Activated CD8-positive, alpha-beta memory T cell treated with anti-CD3 and anti-CD28 coated beads, Interleukin-2, amount 50 U/mL, for 24 hours (primary cell): ENCODE results near the gene S100A8.
"Not testable (repeated sequence)": the region's sequence is repeated elsewhere in the genome, so short reads cannot be mapped to it uniquely, and the experiment has no call there.

Source experiments
- DNase-seq: peaks from one replicate; pipeline ENCODE4 v3.0.0-alpha.2; 2020; ENCODE audit errors: extremely low read depth

S100A8 gene

DNA sequence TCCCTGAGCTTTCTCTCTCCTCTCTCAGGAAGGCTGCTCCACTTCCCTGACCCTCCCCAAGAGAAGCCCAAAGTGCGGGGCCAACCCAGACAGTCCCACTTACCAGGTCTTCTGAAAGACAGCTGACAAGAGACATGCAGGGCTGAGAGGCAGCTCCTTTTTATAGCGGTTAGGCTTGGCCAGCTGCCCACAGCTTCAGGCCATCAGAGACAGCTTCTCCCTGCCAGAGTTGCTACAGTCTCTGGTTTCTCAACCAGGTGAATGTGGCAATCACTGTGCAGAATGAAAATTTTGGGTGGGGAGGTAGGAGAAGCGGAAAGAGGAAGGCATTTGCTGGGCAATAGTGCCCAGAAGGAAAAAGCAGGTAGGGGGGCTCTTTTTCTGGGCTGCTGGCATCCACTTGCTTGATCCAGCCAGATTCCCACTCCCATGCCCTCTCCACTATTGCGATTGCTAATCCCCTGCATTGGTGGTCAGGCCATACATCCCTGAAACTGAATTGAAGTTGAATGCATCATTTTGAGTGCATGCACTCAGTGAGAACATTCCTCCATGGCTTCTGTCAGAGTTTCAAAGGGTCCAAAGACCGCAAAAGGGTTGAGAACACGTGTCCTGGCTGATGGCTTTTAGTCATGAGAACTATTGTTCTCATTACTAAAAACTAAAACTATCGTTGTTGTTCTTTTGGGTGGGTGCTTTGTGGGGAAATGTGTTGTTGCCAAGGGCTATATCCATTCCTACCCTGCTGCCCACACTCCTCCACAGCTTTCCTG lies at the start of gene S100A8:
S100A8 (minus strand) TSS at position 136 of the 773 bp plus-strand sequence. CDS start 538 bp downstream, outside the sequence.
- DNase-seq = no peak

DNA sequence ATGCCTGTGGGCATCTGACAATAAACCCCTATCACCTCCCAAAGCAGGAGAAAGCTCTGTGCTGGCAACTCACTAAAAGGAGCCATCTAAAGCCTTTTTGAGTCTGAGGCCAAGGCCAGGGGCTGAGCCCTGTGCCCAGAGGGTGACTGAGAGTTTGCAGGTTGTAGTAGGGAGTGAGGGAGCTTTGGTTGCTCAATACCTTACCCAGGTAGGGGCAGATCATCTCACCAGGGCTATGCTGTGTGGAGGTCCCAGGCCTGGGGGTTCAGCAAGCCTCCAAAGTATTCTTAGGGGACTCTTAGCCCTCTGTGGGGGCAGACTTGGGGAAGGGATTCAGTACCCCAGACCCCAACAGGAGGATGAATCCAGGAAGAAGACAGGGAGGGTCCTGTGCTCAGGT lies 48.4 kb upstream of the S100A8 start:
- DNase-seq = no peak

DNA sequence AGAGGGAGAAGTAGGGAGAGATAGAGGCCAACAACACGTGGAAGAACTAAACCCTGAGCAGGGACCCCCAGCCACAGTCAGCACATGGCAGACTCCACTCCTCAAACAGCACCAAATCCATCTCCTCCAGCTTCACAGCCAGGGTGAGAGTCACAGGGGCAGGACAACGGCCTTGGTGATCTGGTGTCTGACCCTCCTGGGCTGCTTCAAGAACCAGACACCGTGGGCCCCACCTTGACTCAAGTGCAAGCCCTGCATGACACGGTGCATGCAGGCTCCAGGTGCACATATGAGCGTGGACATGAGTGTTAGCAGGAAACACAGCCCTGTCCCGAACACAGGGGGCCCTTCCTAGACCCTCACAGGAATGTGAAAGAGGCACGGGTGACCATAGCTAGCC lies 47.7 kb upstream of the S100A8 start:
- no peak for DNase-seq

DNA sequence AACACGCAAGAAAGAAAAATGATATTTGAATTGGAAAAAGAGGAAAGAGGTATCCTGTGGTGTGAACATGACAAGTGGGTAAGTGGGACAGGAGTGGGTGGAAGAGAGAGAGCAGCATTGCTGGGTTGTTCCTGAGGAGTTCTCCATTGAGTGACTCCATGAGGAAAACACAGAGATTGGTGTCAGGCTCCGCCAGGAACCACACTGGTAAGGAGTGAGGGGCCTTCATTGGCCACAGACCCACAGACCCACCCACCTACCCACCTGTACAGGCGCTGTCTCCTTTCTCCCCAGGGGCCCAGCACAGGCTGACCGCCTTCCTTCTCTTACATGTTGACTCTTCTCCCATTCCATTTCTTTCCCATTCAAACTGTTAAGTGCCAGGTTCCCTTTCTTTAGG lies 46.4 kb upstream of the S100A8 start:
- no peak for DNase-seq

DNA sequence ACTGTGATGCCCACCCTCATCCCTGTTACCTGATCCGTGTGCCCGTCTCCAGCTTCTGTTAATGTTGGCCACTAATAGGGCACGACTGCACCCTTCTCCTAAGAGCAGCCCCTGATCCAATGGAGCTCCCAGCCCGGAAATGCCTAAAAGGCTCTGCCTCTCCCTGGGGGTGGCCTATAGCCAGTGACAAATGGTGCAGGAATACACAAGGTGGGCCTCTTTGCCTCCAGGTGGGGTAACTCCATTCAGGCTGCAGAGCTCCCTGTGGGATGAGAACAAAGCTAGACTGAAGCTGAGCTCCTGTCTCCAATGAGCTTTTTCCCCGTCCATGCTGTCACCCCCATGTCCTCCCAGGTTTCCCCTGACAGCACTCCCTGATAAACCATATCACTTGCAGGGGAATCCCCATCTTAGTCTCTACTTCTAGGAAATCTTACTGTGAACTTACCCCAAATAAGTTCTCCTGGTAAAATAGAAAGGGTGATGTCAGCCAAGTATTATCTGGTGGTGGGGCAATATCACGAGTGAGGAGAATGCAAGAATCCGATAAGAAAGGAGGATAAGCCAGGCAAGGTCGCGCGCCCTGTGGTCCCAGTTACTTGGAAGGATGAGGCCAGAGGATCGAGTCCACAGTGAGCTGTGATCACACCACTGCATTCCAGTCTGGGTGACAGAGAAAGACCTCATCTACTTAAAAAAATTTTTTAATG lies 44.0 kb upstream of the S100A8 start:
- no peak for DNase-seq

DNA sequence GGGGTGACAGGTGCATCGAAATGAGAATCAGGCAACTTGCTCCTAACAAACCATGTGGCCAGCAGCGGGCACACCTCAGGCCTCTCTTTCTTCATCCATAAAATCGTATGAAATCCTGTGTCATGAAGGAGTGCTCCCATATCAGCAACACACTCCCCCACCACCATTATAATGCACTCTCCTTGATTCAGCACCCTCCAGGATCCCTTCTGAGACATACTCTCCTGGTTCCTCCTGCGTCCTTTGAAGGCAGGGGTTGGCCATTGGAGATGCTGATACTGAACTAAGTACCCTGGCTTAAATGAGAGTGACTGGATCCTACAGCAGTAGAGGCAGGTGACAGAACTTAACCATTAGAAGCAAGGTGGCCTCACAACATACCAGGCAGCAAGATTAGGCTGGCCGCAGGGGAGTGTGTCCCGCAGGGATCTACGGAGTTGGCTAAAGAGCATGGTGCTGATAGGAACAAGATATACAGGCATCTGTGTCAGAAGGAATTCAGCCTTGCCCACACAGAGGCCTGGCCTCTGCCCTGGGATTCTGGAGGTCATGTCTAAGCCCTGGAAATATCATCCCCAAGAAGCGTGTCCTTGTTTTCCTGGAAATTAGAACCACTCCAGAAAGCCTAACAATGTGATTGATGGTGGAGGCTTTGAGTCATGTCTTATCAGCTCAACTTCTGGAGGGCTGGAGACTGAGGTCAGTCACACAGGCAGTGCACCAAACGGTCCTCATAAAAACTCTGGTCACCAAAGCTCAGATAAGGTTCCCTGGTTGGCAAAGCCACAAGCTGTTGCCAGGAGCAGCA lies 42.2 kb upstream of the S100A8 start:
- no peak for DNase-seq

DNA sequence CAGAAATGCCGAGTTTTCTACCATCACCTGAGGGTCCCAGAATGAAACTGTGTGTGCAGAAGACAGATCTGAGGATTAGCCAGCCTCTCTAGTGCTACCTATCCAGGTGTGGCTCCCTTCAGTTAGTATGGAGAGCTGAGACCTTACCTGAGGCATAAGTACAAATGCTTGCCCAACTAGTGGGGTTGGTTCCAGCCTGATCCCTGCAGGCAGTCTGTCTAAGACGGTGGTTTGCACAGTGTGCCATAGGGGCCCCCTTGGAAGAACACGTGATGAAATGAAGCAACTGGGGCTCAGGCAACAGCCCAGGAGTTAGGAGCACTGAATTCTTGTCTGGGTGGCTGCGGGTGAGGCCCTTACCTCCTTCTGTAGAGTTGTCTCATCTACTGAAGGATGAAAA lies 41.1 kb upstream of the S100A8 start:
- DNase-seq = no peak

DNA sequence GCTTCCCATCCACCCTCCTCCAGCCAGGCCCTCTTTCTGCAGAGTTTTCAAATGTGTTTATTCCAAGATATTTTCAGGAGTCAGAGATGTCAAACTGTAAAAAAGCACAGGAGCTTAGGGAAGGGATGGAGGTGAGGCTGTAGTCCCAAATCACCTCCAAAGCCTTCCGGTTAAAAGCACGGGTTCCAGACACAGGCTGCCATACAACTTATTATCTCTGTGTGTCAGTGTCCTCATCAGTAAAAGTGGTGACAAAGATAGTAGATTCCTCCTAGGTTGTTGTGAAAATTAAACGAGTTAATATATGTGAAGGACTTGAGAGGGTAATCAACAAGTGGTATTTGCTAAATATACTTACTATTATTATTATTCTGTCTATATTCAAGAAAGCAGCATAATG lies 40.6 kb upstream of the S100A8 start:
- no peak for DNase-seq

DNA sequence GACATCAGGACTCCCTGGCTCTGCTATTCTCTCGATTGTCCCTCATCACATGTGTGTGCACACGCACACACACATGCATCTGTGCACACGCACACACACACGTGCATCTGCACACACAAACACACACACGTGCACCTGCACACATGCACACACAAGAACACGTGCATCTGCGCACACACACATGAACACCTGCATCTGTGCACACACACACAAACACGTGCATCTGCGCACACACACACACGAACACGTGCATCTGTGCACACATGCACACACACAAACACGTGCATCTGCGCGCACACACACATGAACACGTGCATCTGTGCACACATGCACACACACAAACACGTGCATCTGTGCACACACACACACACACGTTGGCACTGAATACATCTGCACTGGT lies 40.1 kb upstream of the S100A8 start:
- DNase-seq = no peak

DNA sequence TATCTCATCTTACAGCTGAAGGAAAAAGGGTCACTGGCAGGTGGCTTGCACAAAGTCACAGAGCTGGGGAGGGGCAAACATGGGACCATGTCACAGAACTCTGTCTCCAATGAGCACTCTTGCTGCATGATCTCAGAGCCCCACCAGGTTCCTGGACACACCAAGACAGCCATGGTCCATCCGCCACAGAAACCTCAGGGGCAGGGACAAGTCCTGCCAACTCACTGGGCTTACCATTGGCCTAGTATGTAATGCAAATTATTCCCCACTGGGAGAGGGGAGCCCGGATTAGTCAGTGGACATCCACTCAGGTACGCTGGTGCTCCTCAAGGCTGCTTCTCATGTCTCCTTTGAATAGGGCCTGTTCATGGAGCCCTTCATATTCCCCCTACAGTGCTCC lies 39.7 kb upstream of the S100A8 start:
- no peak for DNase-seq

DNA sequence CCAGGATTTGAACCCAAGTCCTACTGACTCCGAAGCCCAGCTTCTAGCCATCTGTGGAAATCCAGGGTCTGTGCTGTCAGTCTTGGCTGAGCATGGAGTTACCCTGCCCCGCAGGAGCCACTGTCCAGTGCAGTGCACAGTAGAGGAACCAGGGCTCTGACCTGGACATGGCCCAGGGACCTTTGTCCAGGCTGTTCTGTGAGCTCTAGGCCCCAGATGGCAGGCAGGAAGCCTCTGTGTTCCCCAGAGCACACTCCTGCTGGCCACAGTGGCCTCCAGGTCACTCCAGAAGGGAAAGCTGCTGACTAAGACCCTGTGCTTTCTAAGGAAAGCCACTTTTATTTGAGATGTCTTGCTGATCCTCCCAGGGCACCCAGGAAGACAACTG lies 39.3 kb upstream of the S100A8 start:
- DNase-seq = no peak

DNA sequence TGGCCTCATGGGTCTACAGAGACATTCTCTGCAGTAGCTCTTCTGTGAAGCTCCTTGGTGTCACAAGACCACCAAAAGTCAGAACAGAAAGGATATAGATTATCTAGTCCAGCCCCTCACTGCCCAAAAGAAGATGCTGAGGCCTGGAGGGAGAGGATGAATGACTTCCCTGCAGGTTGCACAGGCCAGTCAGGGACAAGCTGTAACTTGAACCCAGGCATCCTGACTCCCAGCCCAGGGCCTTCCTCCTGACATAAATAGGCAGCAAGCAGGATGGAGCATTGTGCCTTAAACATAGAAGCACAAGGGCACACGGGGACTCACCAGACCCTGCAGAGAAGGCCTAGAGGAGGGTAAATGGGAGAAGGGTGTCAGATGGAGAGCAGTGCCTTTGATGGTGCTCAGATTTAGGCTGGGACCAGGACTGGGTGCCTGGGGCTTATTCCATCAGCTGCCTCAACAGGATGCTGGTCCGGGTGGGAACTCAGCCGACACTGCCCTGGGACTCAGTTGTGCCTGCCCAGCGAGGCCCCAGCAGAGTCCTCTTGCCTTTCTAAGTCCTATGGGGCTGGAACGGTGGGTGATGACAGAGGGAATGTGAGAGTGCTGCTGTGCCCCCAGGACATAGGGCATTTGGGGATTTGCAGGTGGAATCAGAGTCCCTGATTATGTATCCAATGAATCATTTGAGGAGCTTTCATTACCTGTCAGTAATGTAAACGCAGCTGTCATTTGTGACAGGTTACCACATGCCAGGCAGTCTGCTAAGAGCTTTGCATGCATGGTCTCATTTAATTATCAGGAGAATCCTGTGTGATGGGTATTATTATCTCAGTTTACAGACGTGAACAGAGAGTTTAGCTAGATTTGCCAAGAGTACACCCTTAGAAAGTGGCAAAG lies 38.6 kb upstream of the S100A8 start:
- no peak for DNase-seq

DNA sequence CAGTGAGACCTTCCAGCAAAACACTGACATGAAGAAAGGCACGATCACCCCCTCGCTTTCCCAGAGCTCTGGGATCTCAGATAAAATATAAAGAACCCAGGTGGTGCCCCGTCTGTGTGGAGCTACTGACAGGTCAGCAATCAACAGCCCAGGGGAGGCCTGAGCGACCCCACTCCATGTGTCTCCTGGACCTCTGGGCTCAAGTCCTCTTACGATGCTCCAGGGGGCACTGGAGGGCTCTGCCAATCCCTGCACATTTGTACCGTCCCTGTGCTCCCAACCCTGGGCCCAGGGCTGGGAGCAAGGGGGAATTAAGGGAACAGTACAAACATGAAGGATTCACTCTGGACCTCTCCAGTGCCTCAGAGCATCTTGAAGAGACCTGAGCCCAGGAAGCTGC lies 37.9 kb upstream of the S100A8 start:
- no peak for DNase-seq

DNA sequence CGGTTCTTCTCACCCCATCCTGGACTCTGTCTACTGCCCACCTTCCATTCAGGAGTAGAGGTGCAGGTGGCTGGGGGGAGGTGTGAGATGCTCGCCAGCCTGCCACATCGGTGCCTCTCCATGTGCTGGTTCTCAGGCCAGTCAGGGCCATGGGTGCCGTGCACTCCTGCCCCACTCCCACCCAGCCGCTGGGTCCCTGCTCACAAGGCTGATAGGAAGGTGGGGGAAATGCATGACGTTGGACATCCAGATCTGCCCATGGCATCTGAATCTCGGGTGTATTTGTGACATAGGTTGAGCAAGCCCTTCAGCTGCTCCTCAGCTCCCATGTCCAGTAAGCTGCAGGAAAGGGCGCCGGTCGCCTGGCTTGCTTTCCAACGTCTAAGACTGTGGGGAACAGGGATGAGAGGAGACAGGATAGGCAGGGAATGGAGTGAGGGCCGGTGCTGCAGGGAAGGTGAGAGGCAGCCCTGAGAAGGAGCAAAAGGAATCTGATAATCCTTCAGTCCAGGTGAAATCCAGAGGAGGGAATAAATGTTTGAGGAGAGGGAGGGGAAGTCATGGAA lies 37.3 kb upstream of the S100A8 start:
- DNase-seq = no peak

DNA sequence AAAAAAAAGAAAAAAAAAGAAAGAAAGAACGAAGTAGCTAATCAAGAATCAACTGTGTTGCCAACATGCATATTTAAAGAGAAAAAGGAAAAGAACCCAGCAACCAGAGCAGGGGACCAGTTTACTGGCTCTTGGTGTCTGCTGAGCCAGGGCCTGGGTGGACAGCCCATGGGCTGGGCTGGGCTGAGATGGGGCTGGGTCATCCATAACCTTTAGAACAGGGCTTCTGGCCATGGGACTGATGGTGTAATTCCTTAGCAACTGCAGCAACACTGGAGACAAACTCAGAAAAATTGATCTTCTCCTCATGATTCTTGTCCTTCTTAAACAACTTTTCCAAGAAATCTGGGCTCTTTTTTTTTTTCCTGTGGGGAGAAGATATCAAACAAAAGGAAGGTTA lies 35.9 kb upstream of the S100A8 start:
- DNase-seq = no peak

DNA sequence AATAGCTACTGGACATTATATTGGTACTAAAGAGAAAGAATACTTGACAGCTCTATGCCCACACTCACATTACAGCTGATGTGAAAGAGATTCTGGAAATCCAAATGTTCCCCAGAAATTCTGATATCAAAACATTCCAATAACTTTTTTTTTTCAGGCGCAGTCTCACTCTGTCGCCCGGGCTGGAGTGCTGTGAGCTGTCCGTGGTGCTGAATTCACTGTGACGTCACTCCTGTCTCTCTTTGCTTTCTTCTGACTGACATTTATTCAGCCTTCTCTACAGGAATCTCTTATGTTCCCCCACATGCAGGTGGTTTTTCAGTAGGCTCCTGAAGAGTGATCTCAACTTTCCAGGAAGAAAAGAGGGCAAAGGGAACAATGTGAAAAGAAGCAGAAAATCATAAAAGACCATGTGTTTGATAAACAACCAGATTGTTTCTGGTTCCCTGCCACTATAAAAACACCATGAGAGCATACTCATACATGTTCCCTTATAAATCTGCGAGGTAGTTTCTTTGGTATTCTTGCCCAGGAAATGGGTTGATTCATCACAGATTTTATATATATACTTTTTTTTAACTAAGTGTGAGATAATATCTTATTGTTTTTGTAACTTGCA lies 31.7 kb upstream of the S100A8 start:
- peak; percentile 28 for DNase-seq

DNA sequence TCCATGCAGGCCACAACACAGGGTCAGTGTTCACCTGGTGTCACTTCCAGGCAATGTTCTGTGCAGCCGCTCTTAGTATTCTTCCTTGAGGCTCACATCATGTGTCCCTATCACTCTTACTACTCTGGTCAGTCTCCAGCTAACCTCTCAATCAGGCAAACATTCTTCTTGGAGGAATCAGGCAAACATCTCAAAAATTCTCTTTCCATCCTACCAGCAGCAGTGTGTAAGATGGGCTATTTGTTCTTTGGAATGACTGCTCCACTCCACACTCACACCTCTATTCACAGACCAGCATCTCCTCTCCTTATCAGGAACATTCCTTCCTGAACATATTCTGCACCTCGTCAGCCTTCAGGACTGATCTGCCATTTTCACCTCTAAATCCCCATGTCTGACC lies 29.4 kb upstream of the S100A8 start:
- no peak for DNase-seq

DNA sequence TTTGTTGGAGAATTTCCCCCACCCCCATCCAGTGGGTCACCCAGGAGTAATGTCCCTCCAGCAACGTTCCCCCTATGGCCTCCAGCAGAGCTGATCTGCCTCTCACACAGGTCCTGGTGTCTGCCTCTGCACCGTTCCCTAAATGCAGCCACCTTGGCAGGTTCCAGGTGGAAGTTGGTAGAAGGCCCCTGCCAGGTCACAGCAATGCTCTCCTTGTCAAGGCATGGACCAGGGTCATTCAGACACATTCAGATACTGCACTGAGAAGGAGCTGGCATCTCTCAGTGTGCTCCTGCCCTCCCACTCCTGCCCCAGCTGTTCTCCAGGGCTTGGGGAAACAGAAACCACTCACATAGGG lies 28.5 kb upstream of the S100A8 start:
- not testable (repeated sequence) for DNase-seq

DNA sequence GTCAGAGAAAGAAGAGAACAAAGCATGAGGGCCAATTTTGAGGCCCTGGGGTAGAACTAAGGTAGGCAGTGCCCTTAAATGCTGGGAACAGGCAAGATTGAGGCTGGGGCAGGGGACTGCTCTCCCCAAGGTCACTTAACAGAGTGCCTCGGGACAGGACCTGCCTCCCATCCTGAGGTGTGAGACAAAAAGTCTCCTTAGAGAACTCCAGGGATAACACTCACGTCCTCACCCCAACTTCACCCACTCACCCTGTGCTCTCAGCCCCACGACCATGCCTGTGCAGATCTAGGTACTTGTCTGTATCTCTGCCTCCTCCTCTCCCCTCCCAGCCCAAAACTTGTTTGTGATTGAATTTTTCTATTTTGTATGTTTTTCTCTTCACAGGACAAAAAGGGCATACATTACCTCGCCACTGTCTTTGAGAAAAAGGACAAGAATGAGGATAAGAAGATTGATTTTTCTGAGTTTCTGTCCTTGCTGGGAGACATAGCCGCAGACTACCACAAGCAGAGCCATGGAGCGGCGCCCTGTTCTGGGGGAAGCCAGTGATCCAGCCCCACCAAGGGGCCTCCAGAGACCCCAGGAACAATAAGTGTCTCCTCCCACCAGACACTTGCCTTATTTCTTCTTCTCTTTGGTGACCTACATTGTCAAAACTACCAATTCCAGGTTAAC lies 28.0 kb upstream of the S100A8 start:
- DNase-seq = not testable (repeated sequence)

DNA sequence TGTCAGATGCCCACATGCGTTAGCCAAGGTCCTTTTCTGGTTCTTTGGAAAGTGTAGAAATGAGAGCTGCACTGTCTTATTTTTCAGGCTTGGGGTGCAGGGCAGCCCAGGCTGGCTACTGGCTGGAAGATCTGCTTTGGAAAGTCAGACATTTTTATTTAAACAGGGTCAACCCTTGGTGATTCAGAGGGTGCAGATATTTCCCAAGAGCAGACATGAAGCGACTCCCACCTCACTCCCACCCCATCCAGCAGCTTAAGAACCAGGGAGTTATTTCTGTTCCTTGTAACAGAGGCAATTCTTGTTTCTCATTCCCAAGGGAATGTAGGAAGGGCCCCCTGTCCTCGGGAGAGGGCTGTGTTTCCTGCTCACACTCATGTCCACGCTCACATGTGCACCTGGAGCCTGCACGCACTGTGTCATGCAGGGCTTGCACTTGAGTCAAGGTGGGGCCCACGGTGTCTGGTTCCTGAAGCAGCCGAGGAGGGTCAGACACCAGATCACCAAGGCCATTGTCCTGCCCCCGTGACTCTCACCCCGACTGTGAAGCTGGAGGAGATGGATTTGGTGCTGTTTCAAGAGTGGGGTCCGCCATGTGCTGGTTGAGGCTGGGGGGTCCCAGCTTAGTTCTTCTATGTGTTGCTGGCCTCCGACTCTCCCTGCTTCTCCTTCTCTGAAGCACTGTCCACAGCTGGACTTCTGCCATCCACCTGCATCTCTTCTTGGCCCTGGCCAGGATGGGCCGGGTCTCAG lies 26.4 kb upstream of the S100A8 start:
- no peak for DNase-seq
